Measurements from ENCODE around the gene RBM33.

- TF ChIP-seq MNT (conservative IDR thresholded peaks at IDR 0.05) (no peak), E2F4 (CRISPR knock-in tag; IDR thresholded peaks at IDR 0.05; ENCODE audit: low read depth) (no peak), CTCF (IDR thresholded peaks at IDR 0.05 in 2 of 3, conservative IDR thresholded peaks at IDR 0.05 in 1 of 3; ENCODE audit: insufficient read depth in 2 of 3, low read depth in 1 of 3, low read length in 3 of 3) (no peak), GTF2F1 (IDR thresholded peaks at IDR 0.05; ENCODE audit: low read depth, low read length) (no peak), ZSCAN29 (IDR thresholded peaks at IDR 0.05) (no peak), CEBPB (tag; IDR thresholded peaks at IDR 0.05) (no peak), USF2 (CRISPR knock-in tag; IDR thresholded peaks at IDR 0.05) (no peak), FOXA1 (IDR thresholded peaks at IDR 0.05; ENCODE audit: borderline replicate concordance) (no peak), ZNF398 (CRISPR knock-in tag; IDR thresholded peaks at IDR 0.05) (no peak), SRSF9 (IDR thresholded peaks at IDR 0.05; ENCODE audit: borderline replicate concordance, low read depth, low read length) (no peak), ZNF280A (IDR thresholded peaks at IDR 0.05; ENCODE audit: low read depth, partially characterized antibody) (no peak), EZH2 (IDR thresholded peaks at IDR 0.05; ENCODE audit: borderline replicate concordance, low read depth, low read length) (no peak)
Measured at GRCh38 chr7:155610633-155611193, 33.7 kb upstream of the RBM33 start.

Data from K562 (cell line).